Panc1 (cell line): Measurements from ENCODE around the gene RNF114.

Source experiments
- POLR2AphosphoS5 ChIP-seq: IDR thresholded peaks from 2 replicates; pipeline ENCODE4 v1.6.1; 2012; ENCODE audit warnings: mild to moderate bottlenecking, low read depth, low read length, moderate library complexity
- REST ChIP-seq, 2 experiments: IDR thresholded peaks; 2 replicates each; pipeline ENCODE4 v1.6.1; 2011 to 2012; ENCODE audit warnings: low read depth in 2 of 2, control low read depth in 1 of 2, low read length in 1 of 2, mild to moderate bottlenecking in 1 of 2, moderate library complexity in 1 of 2; ENCODE audit not compliant: insufficient read depth in 1 of 2
- SIN3A ChIP-seq: IDR thresholded peaks from 2 replicates; pipeline ENCODE4 v1.6.1; 2012; ENCODE audit warnings: low read depth, mild to moderate bottlenecking, low read length, moderate library complexity, borderline replicate concordance; ENCODE audit not compliant: insufficient read depth
- TCF7L2 ChIP-seq: IDR thresholded peaks from 2 replicates; pipeline ENCODE4 v1.6.1; 2011; ENCODE audit warnings: mild to moderate bottlenecking, low read depth, low read length, inconsistent platforms
- TF ChIP-seq, protein P1 (sequence below): fragments of 450-650 bp; IDR thresholded peaks from 2 replicates; pipeline ENCODE4 v1.5.1; 2017; ENCODE audit warnings: mild to moderate bottlenecking

- no peak for TF ChIP-seq POLR2AphosphoS5
- TF ChIP-seq, protein P1, sequence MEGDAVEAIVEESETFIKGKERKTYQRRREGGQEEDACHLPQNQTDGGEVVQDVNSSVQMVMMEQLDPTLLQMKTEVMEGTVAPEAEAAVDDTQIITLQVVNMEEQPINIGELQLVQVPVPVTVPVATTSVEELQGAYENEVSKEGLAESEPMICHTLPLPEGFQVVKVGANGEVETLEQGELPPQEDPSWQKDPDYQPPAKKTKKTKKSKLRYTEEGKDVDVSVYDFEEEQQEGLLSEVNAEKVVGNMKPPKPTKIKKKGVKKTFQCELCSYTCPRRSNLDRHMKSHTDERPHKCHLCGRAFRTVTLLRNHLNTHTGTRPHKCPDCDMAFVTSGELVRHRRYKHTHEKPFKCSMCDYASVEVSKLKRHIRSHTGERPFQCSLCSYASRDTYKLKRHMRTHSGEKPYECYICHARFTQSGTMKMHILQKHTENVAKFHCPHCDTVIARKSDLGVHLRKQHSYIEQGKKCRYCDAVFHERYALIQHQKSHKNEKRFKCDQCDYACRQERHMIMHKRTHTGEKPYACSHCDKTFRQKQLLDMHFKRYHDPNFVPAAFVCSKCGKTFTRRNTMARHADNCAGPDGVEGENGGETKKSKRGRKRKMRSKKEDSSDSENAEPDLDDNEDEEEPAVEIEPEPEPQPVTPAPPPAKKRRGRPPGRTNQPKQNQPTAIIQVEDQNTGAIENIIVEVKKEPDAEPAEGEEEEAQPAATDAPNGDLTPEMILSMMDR, result no peak
- no peak for TF ChIP-seq SIN3A
- no peak for TF ChIP-seq REST (IDR thresholded peaks at IDR 0.05; ENCODE audit: insufficient read depth in 1 of 2, low read depth in 2 of 2, low read length in 1 of 2)
- TF ChIP-seq TCF7L2, result no peak
These were observed 28.6 kb upstream of the RNF114 start for GRCh38 chr20:49907405-49908257.
